Epithelial cell of esophagus (primary cell): ENCODE measurements around the gene OSBPL2.

Experiments used
- DNase-seq: peaks from one replicate; pipeline ENCODE4 v3.0.0; 2010; ENCODE audit warnings: low read depth
- H3K4me3 ChIP-seq: 2 replicates; pipeline ENCODE4 v1.5.1; 2011; ENCODE audit warnings: mild to moderate bottlenecking, low read length, control low read depth
- TF ChIP-seq, protein P1 (sequence below): IDR thresholded peaks from 2 replicates; pipeline ENCODE4 v1.5.1; 2011; ENCODE audit warnings: low read depth, mild to moderate bottlenecking, low read length, control low read depth, inconsistent platforms; ENCODE audit not compliant: insufficient read depth; ENCODE audit errors: missing control alignments

OSBPL2 gene

DNA sequence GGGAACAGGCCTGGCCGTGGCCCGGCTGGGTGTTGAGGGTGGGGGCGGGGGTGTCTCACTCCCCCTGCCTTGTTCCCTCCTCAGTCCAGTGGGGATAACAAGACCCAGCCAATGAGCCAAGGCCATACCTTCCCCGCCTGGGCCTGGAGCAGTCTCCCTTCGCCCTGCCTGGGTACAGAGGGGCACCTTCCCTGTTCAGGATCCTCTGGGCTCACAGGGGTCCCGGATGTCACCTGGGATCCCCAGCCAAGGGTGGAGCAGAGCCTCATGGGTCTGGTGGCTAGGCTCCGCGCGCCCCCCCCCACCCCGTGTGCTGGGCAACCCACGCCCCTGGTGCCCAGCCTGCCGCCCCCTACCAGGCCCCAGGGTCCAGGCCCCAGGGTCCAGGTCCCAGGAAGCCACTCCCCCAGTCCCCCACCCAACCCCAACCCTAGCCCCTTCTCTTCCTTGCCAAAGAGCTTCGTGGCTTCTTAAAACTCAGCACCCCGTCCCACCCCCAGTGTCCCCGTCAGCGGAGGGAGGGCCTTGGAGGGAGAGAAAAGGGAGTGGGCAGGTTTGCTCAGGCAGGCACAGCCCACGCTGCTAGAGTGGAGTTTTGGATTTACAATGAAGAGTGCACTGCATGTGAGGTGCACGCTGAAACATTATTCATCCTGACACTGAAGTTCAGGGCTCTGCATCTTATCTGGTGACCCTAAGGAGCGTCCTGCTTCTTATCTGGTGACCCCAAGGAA is 30.1 kb upstream of the OSBPL2 start:
- DNase-seq = no peak
- TF ChIP-seq, protein P1, sequence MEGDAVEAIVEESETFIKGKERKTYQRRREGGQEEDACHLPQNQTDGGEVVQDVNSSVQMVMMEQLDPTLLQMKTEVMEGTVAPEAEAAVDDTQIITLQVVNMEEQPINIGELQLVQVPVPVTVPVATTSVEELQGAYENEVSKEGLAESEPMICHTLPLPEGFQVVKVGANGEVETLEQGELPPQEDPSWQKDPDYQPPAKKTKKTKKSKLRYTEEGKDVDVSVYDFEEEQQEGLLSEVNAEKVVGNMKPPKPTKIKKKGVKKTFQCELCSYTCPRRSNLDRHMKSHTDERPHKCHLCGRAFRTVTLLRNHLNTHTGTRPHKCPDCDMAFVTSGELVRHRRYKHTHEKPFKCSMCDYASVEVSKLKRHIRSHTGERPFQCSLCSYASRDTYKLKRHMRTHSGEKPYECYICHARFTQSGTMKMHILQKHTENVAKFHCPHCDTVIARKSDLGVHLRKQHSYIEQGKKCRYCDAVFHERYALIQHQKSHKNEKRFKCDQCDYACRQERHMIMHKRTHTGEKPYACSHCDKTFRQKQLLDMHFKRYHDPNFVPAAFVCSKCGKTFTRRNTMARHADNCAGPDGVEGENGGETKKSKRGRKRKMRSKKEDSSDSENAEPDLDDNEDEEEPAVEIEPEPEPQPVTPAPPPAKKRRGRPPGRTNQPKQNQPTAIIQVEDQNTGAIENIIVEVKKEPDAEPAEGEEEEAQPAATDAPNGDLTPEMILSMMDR = no peak
- no peak overlapping the region for H3K4me3 ChIP-seq

DNA sequence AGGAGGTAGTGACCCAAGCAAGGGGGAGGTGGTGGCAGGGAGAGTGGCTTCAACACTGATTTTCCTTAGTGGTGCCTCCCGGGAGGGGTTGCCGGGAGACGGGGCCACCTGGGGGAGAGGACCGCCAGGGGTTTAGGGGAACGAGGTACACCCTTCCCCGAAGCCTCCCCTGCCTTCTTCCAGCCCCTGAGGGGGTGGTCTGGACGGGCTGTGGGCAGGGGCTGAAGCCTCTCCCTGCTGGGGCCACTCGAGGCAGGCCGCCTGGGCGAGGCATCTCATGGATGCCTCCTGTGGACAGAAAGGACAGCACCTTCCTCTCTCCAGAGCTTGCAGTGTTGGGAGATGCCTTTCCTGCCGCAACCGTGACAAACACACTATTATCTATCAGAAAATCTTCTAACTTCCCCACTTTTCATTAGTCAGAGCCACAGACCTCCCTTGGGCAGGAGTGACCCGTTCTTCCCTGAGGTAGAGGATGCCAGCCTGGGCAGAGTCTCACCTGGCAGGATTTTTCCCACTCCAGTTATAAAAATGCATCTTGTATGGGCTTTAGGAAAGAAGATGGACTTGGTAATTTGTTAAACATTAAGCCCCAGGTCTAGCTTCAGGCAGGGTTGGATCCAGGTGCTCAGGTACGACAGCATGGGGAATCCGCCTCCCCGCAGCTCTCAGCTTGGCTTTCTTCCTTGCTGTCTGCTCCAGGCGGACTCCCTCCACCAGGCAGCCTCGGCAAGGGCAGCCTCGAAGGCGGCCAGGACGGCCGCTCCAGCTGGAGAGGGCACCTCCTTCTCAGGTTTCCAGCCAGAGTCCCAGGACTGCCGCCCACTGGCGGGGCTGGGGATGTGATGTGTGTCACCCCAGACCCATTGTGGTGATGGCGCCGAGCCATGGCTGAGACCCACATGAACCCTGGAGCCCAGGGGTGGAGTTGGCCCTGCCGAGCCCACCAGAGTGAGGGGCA is 29.2 kb upstream of the OSBPL2 start:
- DNase-seq = no peak
- H3K4me3 ChIP-seq = no peak overlapping the region
- TF ChIP-seq, protein P1 = peak; percentile 20

DNA sequence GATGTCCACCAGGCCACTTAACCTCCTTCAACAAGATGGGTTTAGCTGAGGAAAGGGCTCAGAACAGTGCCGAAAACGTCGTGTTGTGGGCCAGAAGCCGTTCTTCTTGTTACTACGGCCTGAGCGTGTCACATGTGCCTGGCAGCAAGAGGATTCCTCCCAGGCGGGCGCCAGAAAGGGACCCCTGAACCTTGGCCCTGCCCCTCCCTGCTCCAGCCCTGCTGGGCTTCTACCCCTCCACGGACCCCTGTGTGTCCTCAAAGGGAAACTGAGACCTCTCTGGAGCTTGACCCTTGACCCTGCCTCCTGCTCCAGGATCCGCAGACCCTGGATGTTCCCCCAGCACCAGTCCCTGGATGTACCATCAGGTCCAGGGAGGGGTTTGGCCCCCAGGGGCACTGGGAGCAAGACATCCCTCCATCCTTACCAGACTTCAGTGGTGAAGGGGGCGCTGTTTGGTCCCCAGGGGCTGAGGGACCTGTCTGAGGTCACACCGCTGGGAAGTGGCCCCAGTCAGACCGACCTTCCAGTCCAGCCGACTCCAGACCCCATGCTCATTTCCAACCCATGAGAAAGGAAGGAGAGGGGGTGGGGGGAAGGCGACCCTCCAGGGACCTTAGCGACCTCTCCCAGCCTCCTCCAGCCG is 28.3 kb upstream of the OSBPL2 start:
- TF ChIP-seq, protein P1 = no peak
- H3K4me3 ChIP-seq = no peak overlapping the region
- DNase-seq = no peak

DNA sequence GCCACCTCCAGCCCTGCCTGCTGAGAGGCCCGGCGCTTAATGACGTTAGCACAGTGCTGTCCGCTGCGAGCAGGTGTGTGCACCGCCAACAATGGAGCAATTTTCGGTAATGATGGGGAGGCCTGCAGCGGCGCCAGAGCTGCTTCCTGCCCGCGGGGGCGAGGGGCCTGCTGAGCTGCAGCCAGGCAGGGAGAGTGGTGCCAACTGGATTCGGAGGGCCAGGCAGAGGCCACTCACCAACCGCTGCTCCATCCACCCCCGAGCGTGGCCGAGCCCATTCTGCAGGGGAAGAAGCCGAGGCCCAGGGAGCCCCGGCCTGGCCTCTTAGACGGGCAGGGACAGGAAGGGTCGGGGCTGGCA is 27.8 kb upstream of the OSBPL2 start:
- no peak overlapping the region for H3K4me3 ChIP-seq

DNA sequence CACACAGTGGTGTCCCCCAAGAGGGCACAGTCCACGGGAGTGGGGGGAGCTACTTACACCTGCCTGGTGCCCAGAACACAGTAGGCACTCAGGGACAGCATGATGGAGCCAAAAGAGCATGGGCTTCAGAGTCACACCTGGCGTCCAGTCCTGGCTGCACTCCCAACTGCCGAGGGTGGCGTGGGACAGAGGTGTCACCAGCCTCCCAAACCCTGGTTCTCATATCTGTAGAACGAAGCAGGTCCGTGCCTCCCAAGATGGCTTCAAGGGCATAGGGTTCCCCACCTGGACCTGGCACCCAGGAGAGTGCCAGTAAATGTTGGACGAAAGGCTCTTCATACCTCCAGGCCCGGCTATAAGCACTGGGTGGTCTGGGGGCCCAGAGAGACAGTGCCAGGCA is 27.1 kb upstream of the OSBPL2 start:
- TF ChIP-seq, protein P1 = no peak
- H3K4me3 ChIP-seq = no peak overlapping the region
- DNase-seq = no peak

More for the DNA sequence above, 27.8 kb upstream of the OSBPL2 start:
- no peak for DNase-seq
- TF ChIP-seq, protein P1 = no peak

DNA sequence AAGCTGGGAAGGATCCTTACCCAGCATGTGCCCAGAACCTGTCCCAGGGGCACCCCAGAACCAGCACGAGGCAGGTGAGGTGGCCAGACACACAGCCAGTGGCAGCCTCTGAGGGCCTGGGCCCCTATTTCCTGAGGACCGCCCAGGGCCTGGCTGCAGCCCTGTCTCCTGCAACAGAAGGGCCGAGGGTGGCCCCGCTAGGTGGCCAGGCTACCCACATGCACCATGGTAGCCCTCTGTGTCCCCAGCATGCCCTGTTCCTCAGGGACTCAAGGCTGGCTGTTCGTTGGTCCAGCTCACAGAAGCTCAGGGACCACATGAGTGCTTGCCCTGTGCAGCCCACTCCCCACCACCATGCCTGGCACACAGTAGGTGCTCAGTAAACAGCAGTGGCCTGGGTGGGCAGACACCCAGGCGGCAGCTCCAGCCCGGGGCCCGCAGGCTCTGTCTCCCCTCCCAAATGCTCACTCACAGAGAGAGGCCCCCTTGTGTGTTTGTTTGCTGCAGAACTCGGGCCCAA is 26.5 kb upstream of the OSBPL2 start:
- TF ChIP-seq, protein P1 = no peak
- DNase-seq = no peak
- H3K4me3 ChIP-seq = no peak overlapping the region
